T follicular helper cell (primary cell): Measurements from ENCODE around the gene CBX7.

Experiments
- DNase-seq: peaks from one replicate; pipeline ENCODE4 v3.0.0-alpha.2; 2020; ENCODE audit warnings: low read depth

The CBX7 gene

GRCh38 chr22:39123751-39124581 is 28.5 kb downstream of the CBX7 start:
- DNase-seq, result no peak

GRCh38 chr22:39122772-39123470 is 29.6 kb downstream of the CBX7 start:
- no peak for DNase-seq

GRCh38 chr22:39120983-39121382 is 31.5 kb downstream of the CBX7 start:
- DNase-seq, result no peak

GRCh38 chr22:39117585-39118191 is 34.8 kb downstream of the CBX7 start:
- DNase-seq, result peak; percentile 60

- DNase-seq, result no peak
Observed at GRCh38 chr22:39115977-39116621, 36.4 kb downstream of the CBX7 start.

GRCh38 chr22:39115570-39115969 is 36.9 kb downstream of the CBX7 start:
- DNase-seq, result no peak

GRCh38 chr22:39114112-39114511 is 38.4 kb downstream of the CBX7 start:
- no peak for DNase-seq

- no peak for DNase-seq
Observed at GRCh38 chr22:39110631-39111561, 41.6 kb downstream of the CBX7 start.

GRCh38 chr22:39109361-39109760 is 43.1 kb downstream of the CBX7 start:
- no peak for DNase-seq

GRCh38 chr22:39108487-39108886 is 44.0 kb downstream of the CBX7 start:
- no peak for DNase-seq

GRCh38 chr22:39106326-39106725 is 46.2 kb downstream of the CBX7 start:
- no peak for DNase-seq

- no peak for DNase-seq
Observed at GRCh38 chr22:39103431-39103830, 49.0 kb downstream of the CBX7 start.

GRCh38 chr22:39101226-39101625 is 51.3 kb downstream of the CBX7 start:
- no peak for DNase-seq

- no peak for DNase-seq
Observed at GRCh38 chr22:39098576-39098975, 53.9 kb downstream of the CBX7 start.

GRCh38 chr22:39098026-39098425 is 54.5 kb downstream of the CBX7 start:
- no peak for DNase-seq

GRCh38 chr22:39097098-39098020 is 55.1 kb downstream of the CBX7 start, which contains the start of gene APOBEC3H:
APOBEC3H (plus strand) TSS chr22:39097244; CDS start chr22:39100279, 3,035 bp downstream.
- no peak for DNase-seq

GRCh38 chr22:39095971-39096370 is 56.5 kb downstream of the CBX7 start:
- DNase-seq, result no peak

GRCh38 chr22:39094717-39095389 is 57.6 kb downstream of the CBX7 start:
- DNase-seq, result no peak

- DNase-seq, result no peak
Observed at GRCh38 chr22:39092111-39092862, 60.2 kb downstream of the CBX7 start.
